DOHH2 (cell line): ENCODE measurements around the gene TARBP1.

Experiments
- H3F3A ChIP-seq: fragments of 200-600 bp; sonication (generic), shearing (Covaris generic); 2 replicates; pipeline ENCODE4 v1.6.0; 2016; ENCODE audit warnings: antibody characterized with exemption, mild to moderate bottlenecking; ENCODE audit not compliant: control insufficient read depth, insufficient read depth
- H3K27ac ChIP-seq: fragments of 200-600 bp; sonication (generic); 2 replicates; pipeline ENCODE4 v1.5.1; 2014; ENCODE audit warnings: low read depth, mild to moderate bottlenecking, low read length, moderate library complexity
- H3K27me3 ChIP-seq: fragments of 200-600 bp; sonication (generic); 2 replicates; pipeline ENCODE4 v1.6.1; 2014; ENCODE audit warnings: mild to moderate bottlenecking, low read length, mixed read lengths; ENCODE audit not compliant: control insufficient read depth
- H3K36me3 ChIP-seq: fragments of 200-600 bp; sonication (generic); 2 replicates; pipeline ENCODE4 v1.6.1; 2014; ENCODE audit warnings: mild to moderate bottlenecking, low read length, moderate library complexity, mixed read lengths; ENCODE audit not compliant: control insufficient read depth
- H3K4me1 ChIP-seq: fragments of 200-600 bp; sonication (generic); 2 replicates; pipeline ENCODE4 v1.6.1; 2014; ENCODE audit warnings: mild to moderate bottlenecking, low read length, mixed read lengths; ENCODE audit not compliant: control insufficient read depth
- H3K4me2 ChIP-seq: fragments of 200-600 bp; sonication (generic); 2 replicates; pipeline ENCODE4 v1.6.0; 2014; ENCODE audit warnings: mild to moderate bottlenecking, low read length, moderate library complexity
- H3K4me3 ChIP-seq: fragments of 200-600 bp; sonication (generic); 2 replicates; pipeline ENCODE4 v1.5.1; 2014; ENCODE audit warnings: mild to moderate bottlenecking, low read length, mixed read lengths
- H3K79me2 ChIP-seq: fragments of 200-600 bp; sonication (generic); 2 replicates; pipeline ENCODE4 v1.6.1; 2014; ENCODE audit warnings: mild to moderate bottlenecking, low read length, mixed read lengths; ENCODE audit not compliant: control insufficient read depth
- H3K9me2 ChIP-seq: fragments of 200-600 bp; sonication (generic); replicated peaks from 2 replicates; pipeline ENCODE4 v1.6.1; 2014; ENCODE audit warnings: mild to moderate bottlenecking, low read length, mixed read lengths; ENCODE audit not compliant: control insufficient read depth
- H3K9me3 ChIP-seq: fragments of 200-600 bp; sonication (generic); 2 replicates; pipeline ENCODE4 v1.6.1; 2014; ENCODE audit warnings: antibody characterized with exemption, low read length, mixed read lengths; ENCODE audit not compliant: control insufficient read depth, insufficient read depth
- H4K20me1 ChIP-seq: fragments of 200-600 bp; sonication (generic); 2 replicates; pipeline ENCODE4 v1.6.0; 2014; ENCODE audit warnings: low read depth, mild to moderate bottlenecking, antibody characterized with exemption, low read length, moderate library complexity; ENCODE audit not compliant: control insufficient read depth, insufficient read depth
- CTCF ChIP-seq: fragments of 200-600 bp; sonication (generic); IDR thresholded peaks from one replicate; pipeline ENCODE4 v1.5.1; 2014; ENCODE audit warnings: antibody characterized with exemption, mild to moderate bottlenecking, low read depth, low read length; ENCODE audit not compliant: poor library complexity, severe bottlenecking
- EZH2phosphoT487 ChIP-seq: fragments of 200-600 bp; sonication (generic); IDR thresholded peaks from 2 replicates; pipeline ENCODE4 v1.6.1; 2017; ENCODE audit warnings: borderline replicate concordance, mild to moderate bottlenecking, antibody characterized with exemption, low read length, moderate library complexity, mixed read lengths

TARBP1 gene

GRCh38 chr1:234494049-234494448 is 15.1 kb upstream of the TARBP1 start:
- H3K4me3 ChIP-seq: no peak overlapping the region
- peaks cover 23% of the 10 kb centered on the region for H3K27me3 ChIP-seq
- TF ChIP-seq EZH2phosphoT487: no peak
- TF ChIP-seq CTCF: no peak
- H3K4me1 ChIP-seq: peaks cover 19% of the 10 kb centered on the region
- H3K27ac ChIP-seq: no peak overlapping the region
- H3K9me3 ChIP-seq: no peaks in the 10 kb centered on the region
- no peaks in the 10 kb centered on the region for H4K20me1 ChIP-seq
- H3K36me3 ChIP-seq: no peaks in the 10 kb centered on the region
- no peaks in the 10 kb centered on the region for H3K79me2 ChIP-seq
- H3F3A ChIP-seq: no peaks in the 10 kb centered on the region
- H3K4me2 ChIP-seq: no peak overlapping the region
- no peaks in the 10 kb centered on the region for H3K9me2 ChIP-seq

GRCh38 chr1:234490793-234491479 is 12.0 kb upstream of the TARBP1 start:
- Histone ChIP-seq H3K27ac (no peak overlapping the region), H3K4me3 (no peak overlapping the region), H3K4me1 (peaks cover 34% of the 10 kb centered on the region), H3K36me3 (no peaks in the 10 kb centered on the region), H3F3A (no peaks in the 10 kb centered on the region), H4K20me1 (no peaks in the 10 kb centered on the region; the same call in 1 of the 2 replicates), H3K79me2 (no peaks in the 10 kb centered on the region), H3K4me2 (no peak overlapping the region), H3K27me3 (peaks cover 14% of the 10 kb centered on the region), H3K9me2 (no peaks in the 10 kb centered on the region), H3K9me3 (no peaks in the 10 kb centered on the region)
- TF ChIP-seq CTCF (no peak), EZH2phosphoT487 (no peak)

DNA sequence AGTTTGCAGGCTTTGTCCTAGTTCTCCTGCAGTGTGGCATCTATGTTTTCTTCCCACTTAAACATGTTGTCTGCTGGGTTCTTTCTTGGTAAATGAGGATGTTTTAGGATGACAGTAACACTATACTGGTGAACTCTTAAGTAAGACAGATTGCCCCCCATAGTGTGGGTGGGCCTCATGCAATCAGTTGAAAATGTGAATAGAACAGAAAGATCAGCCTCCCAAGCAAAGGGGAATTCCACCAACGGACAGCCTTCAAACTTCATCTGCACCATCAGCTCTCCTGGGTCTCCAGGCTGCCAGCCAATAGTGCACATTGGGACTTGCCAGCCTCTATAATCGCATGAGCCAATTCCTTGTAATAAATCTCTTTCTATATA is 10.7 kb upstream of the TARBP1 start:
- H3F3A ChIP-seq: no peaks in the 10 kb centered on the region
- no peaks in the 10 kb centered on the region for H3K79me2 ChIP-seq
- H4K20me1 ChIP-seq: no peaks in the 10 kb centered on the region; the same call in 1 of the 2 replicates
- 0 out of 2 replicates have a peak, but pooled peaks cover 6% of the 10 kb centered on the region for H3K27me3 ChIP-seq
- H3K36me3 ChIP-seq: no peaks in the 10 kb centered on the region
- H3K9me3 ChIP-seq: no peaks in the 10 kb centered on the region
- no peak overlapping the region for H3K27ac ChIP-seq
- peaks cover 28% of the 10 kb centered on the region for H3K4me1 ChIP-seq
- H3K4me3 ChIP-seq: no peak overlapping the region
- TF ChIP-seq CTCF (no peak), EZH2phosphoT487 (no peak)
- no peak overlapping the region for H3K4me2 ChIP-seq
- H3K9me2 ChIP-seq: no peaks in the 10 kb centered on the region
